Lung (tissue), 16 donors: ENCODE results near the gene IRX1. TPM values are rescaled to one million over a fixed set of nuclear protein-coding genes. Genes with fewer than 3 reads are reported as not detected.

Experiments used
- ATAC-seq: fragments of 200-7000 bp; cut with Tn5 transposase; one replicate; pipeline ENCODE4 v1.9.1; 2020; ENCODE audit warnings: moderate number of reproducible peaks; ENCODE audit not compliant: insufficient read depth, low FRiP score
- DNase-seq, 3 donors: peaks; one replicate each; pipeline ENCODE4 v3.0.0-alpha.2; 2013 to 2017
- H3K27ac ChIP-seq, 2 donors: one replicate each; pipeline ENCODE4 v1.5.1; 2013; ENCODE audit warnings: mild to moderate bottlenecking in 2 of 2, moderate library complexity in 2 of 2, control low read depth in 1 of 2, inconsistent platforms in 1 of 2, low read depth in 1 of 2, low read length in 1 of 2
- H3K27me3 ChIP-seq, 3 donors: one replicate each; pipeline ENCODE4 v1.5.1; 2013; ENCODE audit warnings: low read length in 2 of 3; ENCODE audit not compliant: control insufficient read depth in 3 of 3, insufficient read depth in 3 of 3
- H3K36me3 ChIP-seq, 4 donors: one replicate each; pipeline ENCODE4 v1.5.1; 2013; ENCODE audit warnings: low read length in 4 of 4, mild to moderate bottlenecking in 1 of 4, moderate library complexity in 1 of 4; ENCODE audit not compliant: control insufficient read depth in 4 of 4, insufficient read depth in 4 of 4
- H3K4me1 ChIP-seq, 5 donors: one replicate each; pipeline ENCODE4 v1.5.1; 2013; ENCODE audit warnings: low read length in 5 of 5, mild to moderate bottlenecking in 2 of 5, moderate library complexity in 1 of 5; ENCODE audit not compliant: control insufficient read depth in 5 of 5, insufficient read depth in 5 of 5
- H3K4me3 ChIP-seq: one replicate; pipeline ENCODE4 v1.5.1; 2013; ENCODE audit warnings: mild to moderate bottlenecking, control low read depth, moderate library complexity
- H3K9ac ChIP-seq, 2 donors: one replicate each; pipeline ENCODE4 v1.5.1; 2013; ENCODE audit warnings: low read length in 2 of 2, control low read depth in 1 of 2; ENCODE audit not compliant: insufficient read depth in 1 of 2
- H3K9me3 ChIP-seq, 4 donors: one replicate each; pipeline ENCODE4 v1.5.1; 2013; ENCODE audit warnings: low read length in 3 of 4, mild to moderate bottlenecking in 1 of 4, moderate library complexity in 1 of 4; ENCODE audit not compliant: control insufficient read depth in 4 of 4, insufficient read depth in 3 of 4
- WGBS, 2 donors: extraction: QIAGEN DNeasy Blood & Tissue Kit; methylation state at CpG; one replicate each; pipeline ENCODE4 v1.1.7; 2013; 5-methylcytosine and 5-hydroxymethylcytosine counted together
- long read RNA-seq, 5 donors: transcript quantifications; one replicate each; lab custom pipeline, GENCODE V29; 2026
- polyA plus RNA-seq, 2 donors: library from polyadenylated mRNA; stranded (reverse); fragments of 200-250 nt; gene quantifications; one replicate each; pipeline ENCODE4 v1.2.1, GENCODE V29; 2013
- total RNA-seq, 2 donors: library from RNA; depleted of rRNA in 1 of 2; stranded (reverse); fragments of >200 nt in 1 of 2; gene quantifications; one replicate each; pipeline ENCODE4 v1.2.1, GENCODE V29; 2014 to 2021
- TF ChIP-seq, protein P1 (sequence below): IDR thresholded peaks from 2 replicates; pipeline ENCODE4 v1.5.1; 2012; ENCODE audit warnings: mild to moderate bottlenecking; ENCODE audit errors: control extremely low read depth, extremely low read depth
- donor health status: control.
- donor health status: control.
- donor health status: Bipolar disorder and iron deficiency.
- donor health status: healthy.
- donor health status: DM: yes; HTN: yes; CAD: no.

The IRX1 gene
- total RNA-seq (10 to 100 TPM; 13.8 to 25.7 TPM), polyA plus RNA-seq (1 to 10 TPM; 3.6 to 4.5 TPM)
- long read RNA-seq, donor 1, transcript IRX1-201 (4 exons, 1,858 nt): major isoform, 33 of 63 reads
- long read RNA-seq, donor 1, partial matches to known transcripts: 30 of 63 reads
- long read RNA-seq, donor 1, other reads (novel, unspliced or antisense): 0 of 63 reads
- long read RNA-seq, donor 2, partial matches to known transcripts: 19 of 20 reads
- long read RNA-seq, donor 2, other reads (novel, unspliced or antisense): 0 of 20 reads
- long read RNA-seq, donor 3, transcript IRX1-201 (4 exons, 1,858 nt): major isoform, 16 of 35 reads
- long read RNA-seq, donor 3, partial matches to known transcripts: 19 of 35 reads
- long read RNA-seq, donor 3, other reads (novel, unspliced or antisense): 0 of 35 reads
- long read RNA-seq, donor 4, transcript IRX1-201 (4 exons, 1,858 nt): major isoform, 5 of 10 reads
- long read RNA-seq, donor 4, partial matches to known transcripts: 5 of 10 reads
- long read RNA-seq, donor 4, other reads (novel, unspliced or antisense): 0 of 10 reads
- long read RNA-seq, donor 5, transcript IRX1-201 (4 exons, 1,858 nt): major isoform, 33 of 96 reads
- long read RNA-seq, donor 5, partial matches to known transcripts: 63 of 96 reads
- long read RNA-seq, donor 5, other reads (novel, unspliced or antisense): 0 of 96 reads

GRCh38 chr5:3595006-3595961 lies at the start of gene IRX1:
Gene IRX1, plus strand, starts transcription at chr5:3595832. Its CDS starts 274 bp downstream, at chr5:3596106.
- H3K9ac ChIP-seq: peak within 1 kb of the TSS; percentile 19 to 52
- ATAC-seq (peak; percentile 42), DNase-seq (peak; percentile 34 to 78 (median 68))
- no peaks in the 10 kb centered on the region for H3K36me3 ChIP-seq
- peaks cover 0 to 6% (median 0%) of the 10 kb centered on the region in 4 donors for H3K9me3 ChIP-seq
- peaks cover 14 to 67% (median 66%) of the 10 kb centered on the region in 3 donors for H3K27me3 ChIP-seq
- peak within 1 kb of the TSS; percentile 48 for H3K4me3 ChIP-seq
- WGBS, 2 donors: 2 to 3% methylated on average over 86 to 106 of the region's 106 CpGs
- TF ChIP-seq, protein P1, sequence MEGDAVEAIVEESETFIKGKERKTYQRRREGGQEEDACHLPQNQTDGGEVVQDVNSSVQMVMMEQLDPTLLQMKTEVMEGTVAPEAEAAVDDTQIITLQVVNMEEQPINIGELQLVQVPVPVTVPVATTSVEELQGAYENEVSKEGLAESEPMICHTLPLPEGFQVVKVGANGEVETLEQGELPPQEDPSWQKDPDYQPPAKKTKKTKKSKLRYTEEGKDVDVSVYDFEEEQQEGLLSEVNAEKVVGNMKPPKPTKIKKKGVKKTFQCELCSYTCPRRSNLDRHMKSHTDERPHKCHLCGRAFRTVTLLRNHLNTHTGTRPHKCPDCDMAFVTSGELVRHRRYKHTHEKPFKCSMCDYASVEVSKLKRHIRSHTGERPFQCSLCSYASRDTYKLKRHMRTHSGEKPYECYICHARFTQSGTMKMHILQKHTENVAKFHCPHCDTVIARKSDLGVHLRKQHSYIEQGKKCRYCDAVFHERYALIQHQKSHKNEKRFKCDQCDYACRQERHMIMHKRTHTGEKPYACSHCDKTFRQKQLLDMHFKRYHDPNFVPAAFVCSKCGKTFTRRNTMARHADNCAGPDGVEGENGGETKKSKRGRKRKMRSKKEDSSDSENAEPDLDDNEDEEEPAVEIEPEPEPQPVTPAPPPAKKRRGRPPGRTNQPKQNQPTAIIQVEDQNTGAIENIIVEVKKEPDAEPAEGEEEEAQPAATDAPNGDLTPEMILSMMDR: no peak
- H3K4me1 ChIP-seq: peaks cover 0 to 14% (median 8%) of the 10 kb centered on the region in 5 donors
- H3K27ac ChIP-seq: peak within 1 kb of the TSS in 1 of 2 donors; percentile 69

DNA sequence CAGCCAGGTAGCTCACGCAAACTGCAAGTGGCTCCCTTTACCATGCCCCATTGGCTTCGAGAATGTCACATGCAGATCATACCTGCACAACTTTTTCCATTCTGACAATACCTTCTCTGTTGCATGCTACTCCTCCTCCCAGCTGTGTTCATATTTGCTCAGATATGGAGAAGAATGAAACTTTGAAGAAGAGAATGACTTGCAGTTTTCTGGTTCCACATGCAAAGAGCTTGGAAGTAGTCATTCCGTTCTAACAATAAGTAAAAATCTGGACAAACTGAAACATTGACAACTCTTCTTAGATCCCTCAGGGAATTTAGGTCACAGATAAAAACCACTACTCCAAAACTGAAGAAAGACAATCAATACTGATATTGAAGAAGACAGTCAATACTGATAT lies 49.6 kb upstream of the IRX1 start:
- 90 to 94% methylated on average over 3 of the region's 3 CpGs for WGBS, 2 donors
- TF ChIP-seq, protein P1: no peak
- ATAC-seq (no peak), DNase-seq (no peak)
- Histone ChIP-seq H3K27me3 (no peaks in the 10 kb centered on the region), H3K9ac (no peak overlapping the region), H3K36me3 (no peaks in the 10 kb centered on the region), H3K27ac (no peak overlapping the region), H3K4me3 (no peak overlapping the region), H3K9me3 (peaks cover 0 to 5% (median 0%) of the 10 kb centered on the region in 4 donors), H3K4me1 (no peaks in the 10 kb centered on the region)

DNA sequence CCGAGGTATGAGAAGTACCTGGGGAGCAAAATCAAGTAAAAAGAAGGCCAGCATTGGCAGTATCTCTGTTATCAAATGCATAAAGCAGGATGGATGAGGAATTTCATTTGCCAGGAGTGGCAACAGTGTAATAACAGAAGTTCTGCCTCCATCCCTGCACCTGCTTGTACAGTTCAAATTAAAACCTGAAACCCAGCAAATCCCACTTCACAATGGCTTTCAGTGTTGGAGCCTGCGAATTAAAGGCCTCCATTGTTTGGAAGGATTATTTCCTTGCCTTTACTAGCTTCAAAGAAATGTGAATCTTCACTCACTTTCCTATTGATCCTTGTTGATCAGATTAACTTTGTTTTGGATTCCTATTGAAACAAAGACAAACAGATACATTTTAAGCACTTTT lies 31.5 kb upstream of the IRX1 start:
- no peaks in the 10 kb centered on the region for H3K36me3 ChIP-seq
- no peak overlapping the region for H3K9ac ChIP-seq
- no peaks in the 10 kb centered on the region for H3K4me1 ChIP-seq
- peaks cover 0 to 7% (median 2%) of the 10 kb centered on the region in 4 donors for H3K9me3 ChIP-seq
- TF ChIP-seq, protein P1: no peak
- no peaks in the 10 kb centered on the region for H3K27me3 ChIP-seq
- ATAC-seq (no peak), DNase-seq (peak in 2 of 3 donors; percentile 34 to 56)
- no peak overlapping the region for H3K4me3 ChIP-seq
- no peak overlapping the region for H3K27ac ChIP-seq
- WGBS, 2 donors: 60 to 61% methylated on average over 2 of the region's 2 CpGs
